CD4-positive, alpha-beta T cell treated with Interleukin-17A for 1 hour (primary cell): ENCODE results near the gene OLIG1.

Source experiments
- DNase-seq: peaks from one replicate; pipeline ENCODE4 v3.0.0-alpha.2; 2020

OLIG1 gene

DNA sequence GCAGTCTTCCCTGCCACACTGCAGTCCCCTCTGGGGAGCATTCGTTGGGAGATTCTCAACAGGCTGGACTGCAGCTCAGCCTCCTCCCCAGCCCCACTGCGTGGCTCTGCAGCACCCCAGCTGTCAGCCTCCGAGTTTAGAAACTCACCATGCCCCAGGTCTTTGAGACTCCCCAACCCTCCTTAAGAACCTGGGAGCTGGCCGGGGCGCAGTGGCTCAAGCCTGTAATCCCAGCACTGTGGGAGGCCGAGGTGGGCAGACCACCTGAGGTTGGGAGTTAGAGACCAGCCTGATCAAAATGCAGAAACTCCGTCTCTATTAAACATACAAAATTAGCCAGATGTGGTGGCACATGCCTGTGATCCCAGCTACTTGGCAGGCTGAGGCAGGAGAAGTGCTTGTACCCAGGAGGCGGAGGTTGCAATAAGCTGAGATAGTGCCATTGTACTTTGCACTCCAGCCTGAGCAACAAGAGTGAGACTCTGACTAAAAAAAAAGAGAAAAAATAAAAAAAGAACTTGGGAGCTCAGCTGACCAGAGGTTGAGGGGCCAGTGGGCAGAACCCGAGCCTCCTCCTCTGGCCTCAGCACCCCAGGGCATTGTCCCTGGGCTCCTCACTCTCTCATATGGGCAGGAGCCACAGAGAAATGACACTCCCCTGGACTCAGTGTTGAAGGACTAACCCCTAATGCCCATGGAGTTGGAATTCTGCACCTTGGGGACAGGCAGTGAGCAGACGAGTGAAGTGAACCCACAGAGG, 38.6 kb upstream of the OLIG1 start:
- no peak for DNase-seq

DNA sequence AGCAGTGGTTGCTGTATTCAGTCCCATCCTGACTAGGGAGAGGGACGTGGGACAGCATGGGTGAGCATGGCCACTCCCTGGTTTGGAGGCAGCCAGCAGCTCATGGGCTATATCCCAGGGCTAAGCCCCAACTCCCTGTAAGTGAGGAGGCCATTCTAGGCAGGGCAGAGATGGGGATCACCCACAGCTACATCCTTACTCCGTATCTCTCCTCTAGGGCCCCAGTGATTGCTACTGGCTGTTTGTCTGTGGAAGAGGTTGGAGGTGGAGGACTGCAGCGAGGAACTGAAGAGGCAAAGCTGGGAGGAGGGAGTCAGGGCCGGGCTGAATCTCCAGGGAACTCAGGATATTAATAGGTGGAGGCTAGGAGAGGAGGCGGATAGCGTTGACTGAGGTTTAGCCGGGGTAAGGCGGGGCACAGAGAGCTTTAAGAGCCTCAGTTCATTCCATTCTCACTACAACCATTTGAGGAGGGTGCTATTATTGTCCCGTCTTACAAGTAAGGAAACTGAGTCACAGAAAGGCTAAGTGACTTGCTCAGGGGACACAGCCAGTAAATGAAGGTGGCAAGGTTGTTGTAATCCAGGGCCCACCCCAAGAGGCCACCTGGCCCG, 37.4 kb upstream of the OLIG1 start:
- no peak for DNase-seq

DNA sequence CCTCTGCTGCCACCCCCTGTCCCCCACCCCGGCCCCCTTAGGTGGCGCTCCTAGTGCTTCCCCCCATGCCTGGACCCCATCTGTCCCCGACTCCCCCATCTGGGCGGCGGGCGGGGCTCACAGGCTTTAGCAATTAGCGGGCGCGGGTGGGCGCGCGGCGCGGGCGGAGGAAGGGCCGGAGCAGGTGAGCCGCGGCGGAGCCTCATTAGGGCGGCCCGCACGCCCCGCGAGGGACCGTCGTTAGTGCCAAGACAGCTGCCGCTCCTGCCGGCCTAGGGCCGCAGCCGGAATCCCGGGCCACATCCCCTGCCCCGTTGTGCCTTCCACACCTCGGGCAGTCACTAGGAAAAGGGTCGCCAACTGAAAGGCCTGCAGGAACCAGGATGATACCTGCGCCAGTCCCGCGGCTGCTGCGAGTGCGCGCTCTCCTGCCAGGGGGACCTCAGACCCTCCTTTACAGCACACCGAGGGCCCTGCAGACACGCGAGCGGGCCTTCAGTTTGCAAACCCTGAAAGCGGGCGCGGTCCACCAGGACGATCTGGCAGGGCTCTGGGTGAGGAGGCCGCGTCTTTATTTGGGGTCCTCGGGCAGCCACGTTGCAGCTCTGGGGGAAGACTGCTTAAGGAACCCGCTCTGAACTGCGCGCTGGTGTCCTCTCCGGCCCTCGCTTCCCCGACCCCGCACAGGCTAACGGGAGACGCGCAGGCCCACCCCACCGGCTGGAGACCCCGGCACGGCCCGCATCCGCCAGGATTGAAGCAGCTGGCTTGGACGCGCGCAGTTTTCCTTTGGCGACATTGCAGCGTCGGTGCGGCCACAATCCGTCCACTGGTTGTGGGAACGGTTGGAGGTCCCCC, 36.6 kb upstream of the OLIG1 start:
- DNase-seq: no peak

DNA sequence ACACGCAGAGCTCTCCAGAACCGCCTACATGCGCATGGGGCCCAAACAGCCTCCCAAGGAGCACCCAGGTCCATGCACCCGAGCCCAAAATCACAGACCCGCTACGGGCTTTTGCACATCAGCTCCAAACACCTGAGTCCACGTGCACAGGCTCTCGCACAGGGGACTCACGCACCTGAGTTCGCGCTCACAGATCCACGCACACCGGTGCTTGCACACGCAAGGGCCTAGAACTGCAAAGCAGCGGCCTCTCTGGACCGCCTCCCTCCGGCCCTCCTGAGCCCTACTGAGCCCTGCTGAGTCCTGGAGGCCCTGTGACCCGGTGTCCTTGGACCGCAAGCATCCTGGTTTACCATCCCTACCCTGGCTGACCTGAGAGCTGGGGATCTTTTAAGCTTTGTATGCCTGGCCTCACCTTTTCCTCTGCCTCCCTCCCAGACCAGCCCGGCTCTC, 36.0 kb upstream of the OLIG1 start:
- DNase-seq: no peak

DNA sequence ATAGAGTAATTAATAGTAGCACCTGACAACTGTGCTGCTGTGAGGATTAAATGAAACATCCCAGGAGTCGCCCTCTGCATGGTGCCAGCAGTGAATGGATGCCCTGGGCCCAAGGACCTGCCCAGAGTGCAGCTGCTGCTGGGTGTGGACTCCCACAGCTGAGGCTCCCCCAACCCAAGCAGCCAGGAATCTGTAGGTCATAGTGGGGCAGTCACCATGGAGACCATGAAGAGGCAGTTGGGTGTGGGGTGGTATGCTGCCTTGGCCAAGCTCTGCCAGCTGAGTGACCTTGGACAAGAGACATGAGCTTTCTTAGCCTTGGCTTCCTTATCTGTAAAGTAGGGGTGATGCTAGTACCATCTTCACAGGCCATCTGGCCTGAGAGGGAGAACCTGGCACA, 34.8 kb upstream of the OLIG1 start:
- no peak for DNase-seq

DNA sequence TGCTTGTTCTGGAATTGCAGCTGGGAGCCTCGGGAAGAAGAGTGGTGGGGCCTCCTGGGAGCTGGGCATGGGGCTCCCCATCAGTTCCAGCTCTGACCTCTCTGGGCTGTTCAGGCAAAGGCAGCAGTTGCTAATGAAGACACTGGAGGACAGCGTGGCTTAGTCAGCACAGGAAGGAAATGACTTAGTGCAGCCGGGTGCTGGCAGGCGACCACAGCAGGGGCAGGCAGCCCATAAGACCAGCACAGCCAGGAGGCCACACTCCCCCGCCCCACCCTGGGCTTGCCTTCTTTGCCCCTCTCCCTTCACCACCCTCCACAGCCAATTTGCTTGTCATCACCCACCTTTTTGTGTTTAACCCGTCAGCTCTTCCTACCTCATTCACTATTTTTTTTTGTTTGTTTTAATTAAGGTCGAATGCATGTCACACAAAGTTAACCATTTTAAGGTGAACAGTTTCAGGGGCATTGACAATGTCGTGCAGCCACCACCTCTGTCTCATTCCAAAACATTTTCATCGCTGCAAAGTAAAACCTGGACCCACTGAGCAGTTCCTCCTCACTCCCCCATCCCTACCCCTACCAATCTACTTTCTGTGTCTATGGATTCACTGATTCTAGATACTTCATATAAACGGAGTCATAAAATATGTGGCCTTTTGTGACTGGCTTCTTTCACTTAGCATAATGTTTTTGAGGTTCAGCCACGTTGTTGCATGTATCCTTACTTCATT, 33.3 kb upstream of the OLIG1 start:
- no peak for DNase-seq

DNA sequence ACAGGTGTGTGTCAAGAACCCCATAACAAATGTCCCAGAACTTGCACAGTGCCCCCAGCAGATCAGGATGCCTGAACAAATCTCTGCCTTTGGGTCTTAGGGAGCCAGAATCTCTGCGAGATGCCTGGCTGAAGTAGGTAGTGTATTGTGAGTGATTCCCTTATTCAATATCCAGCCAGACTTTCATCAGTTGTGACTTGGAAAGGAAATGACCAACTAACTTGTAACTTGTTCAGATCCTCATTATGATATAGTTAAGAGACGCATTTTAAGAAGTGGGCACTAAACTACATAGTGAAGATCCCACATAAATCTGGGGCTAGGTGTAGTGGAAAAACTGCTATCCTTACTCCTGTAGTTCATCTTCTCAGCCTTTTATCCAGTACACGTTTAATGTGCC, 32.4 kb upstream of the OLIG1 start:
- DNase-seq: no peak

DNA sequence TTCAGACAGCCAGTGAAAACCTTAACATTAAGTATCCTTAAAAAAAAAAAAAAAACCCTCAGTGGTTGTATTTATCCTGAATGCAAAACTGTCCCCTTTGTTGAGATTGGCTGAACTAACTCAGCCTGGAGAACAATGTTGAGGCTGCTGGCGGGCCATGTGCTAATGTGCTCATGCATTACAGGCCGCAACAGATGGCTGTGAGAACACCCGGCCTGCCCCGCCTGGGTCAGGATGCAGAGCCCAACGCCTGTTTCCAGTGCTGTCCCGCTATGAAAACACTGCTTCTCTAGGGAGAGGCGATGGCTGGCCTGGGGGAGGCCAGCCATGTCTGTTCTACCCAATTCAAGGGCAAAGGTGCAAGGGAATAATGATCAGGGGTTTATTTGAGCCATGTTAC, 30.4 kb upstream of the OLIG1 start:
- DNase-seq: no peak

DNA sequence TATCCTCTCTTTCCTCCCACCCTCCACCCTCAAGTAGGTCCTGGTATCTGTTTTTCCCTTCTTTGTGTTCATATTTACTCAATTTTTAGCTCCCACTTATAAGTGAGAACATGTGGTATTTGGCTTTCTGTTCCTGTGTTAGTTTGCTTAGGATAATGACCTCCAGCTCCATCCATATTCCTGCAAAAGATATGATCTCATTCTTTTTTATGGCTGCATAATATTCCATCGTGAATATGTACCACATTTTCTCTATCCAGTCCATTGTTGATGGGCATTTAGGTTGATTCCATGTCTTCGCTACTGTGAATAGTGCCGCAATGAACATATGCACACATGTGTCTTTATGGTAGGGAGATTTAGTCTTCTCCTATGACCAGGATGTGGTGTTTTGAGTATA, 29.7 kb upstream of the OLIG1 start:
- DNase-seq: no peak

DNA sequence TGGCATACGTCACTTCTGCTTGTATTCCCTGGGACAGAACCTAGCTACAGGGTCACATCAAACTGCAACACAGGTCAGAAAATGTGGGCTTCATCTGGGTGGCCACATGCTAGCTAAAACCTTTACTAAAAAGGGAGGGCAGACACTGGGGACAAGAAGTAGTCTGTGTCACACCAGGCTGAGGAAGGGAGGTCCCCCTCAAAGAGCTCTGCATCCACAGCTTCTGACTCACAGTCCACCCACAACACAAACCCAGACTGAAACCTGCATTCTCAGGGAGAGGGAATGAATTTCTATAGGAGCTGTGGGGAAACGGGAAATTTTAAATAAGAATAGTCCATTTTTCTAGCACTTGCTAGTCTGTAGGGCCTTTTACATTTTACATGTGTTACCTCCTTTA, 28.0 kb upstream of the OLIG1 start:
- DNase-seq: no peak

DNA sequence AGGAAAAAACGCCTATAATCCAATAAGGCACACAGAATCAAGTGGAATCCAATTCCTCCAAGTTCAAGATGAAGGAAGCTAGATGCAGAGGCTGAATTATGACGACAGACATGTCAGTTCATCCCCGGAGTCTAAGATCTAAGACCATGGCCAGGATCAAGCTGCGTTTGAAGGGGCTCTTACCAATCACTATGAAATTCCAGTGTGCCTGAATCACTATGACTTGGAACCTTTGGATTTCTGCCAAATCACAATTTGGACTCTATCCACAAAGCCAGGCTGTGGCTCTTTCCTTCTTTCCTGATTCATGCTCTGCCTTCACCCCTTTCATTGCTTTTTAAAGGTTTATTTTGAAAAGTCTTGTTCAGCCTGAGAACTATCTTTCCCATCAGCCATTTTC, 27.1 kb upstream of the OLIG1 start:
- DNase-seq: no peak

DNA sequence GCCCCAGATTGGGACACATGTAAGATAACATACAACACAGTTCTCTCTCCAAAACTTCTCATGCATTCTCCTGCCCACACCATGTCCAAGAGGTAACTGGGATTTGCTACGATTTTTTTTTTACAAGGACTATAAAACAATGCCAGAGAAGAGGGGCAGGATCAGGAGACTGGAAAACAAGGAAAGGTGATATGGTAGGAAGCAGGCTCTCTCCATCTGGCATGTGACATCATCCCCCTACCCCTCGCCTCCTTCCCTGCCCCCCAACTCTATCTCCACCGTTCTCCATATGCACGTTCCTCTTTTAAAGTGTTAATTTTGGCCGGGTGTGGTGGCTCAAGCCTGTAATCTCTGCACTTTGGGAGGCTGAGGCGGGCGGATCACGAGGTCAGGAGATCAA, 23.5 kb upstream of the OLIG1 start:
- DNase-seq: no peak

DNA sequence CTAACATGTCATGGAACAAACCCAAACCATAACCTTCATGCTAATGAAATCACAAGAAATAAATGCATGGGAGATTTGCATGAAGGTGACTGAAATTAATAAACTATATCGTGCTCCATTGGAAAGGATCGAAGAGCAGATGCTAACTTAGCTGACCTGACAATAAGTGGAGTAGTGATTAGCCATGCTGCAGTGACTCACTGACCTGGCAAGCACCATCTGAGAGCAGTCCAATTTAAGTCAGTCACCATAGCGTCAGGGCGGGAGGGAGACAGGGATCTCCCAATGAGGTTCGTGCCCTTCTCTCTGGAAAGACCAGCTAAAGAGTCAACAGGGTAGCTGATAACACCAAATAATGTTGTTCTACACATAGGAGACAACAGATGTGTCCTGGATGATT, 22.7 kb upstream of the OLIG1 start:
- no peak for DNase-seq

DNA sequence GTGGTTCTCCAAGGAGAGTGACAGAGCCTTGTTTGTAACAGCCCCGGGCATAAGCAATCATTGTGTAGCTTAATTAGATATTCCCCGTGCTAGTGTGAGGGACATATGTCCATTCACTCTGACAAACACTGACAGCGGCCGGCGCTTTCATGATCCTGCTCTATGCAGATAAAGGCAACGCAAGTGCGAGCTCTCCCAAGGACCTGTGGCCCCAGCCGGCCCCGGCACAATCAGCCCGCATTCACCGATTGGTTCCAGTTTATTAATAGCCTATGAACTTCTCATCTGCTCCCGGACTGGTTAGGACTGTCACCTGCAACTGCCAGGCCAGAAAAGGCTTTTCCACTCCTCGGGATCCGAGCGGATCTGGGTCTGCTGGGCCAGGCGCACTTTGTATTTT, 18.0 kb upstream of the OLIG1 start:
- DNase-seq: no peak

DNA sequence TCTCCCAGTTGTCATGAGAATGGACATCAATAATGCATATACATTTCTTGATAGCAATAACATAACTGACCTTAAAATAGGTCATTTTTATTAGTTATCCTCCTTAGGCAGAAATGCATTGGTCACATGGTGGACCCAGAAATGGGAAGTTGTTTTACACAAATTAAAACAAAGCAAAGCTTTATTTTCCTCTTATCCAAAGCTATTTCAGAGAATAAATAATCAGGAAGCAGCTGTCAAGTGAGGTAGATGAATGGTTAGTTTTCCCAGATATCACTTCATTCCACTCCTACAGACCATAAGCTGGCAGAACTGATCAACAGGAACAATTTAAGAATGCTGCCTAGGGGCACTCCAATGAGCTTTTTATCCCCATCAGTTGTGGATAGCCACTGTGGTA, 16.0 kb upstream of the OLIG1 start:
- DNase-seq: no peak

DNA sequence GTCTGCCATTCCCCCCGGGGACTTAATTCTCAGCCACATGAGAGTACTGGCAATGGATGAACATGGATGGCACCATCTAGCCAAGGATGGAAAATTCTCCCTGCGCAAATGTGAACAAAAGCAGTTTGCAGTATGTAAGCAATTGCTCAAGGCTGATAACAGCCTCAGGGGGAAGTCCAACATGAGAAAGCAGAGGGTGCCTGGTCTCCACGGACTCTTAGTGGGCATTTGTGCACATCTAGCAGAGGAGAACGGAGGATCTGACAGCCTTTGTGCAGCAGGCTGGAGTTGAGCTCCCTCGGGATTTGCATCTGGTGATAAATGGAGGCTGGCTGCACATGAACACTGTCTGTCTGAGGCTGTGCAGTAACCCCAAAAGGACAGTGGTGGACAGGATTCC, 13.9 kb upstream of the OLIG1 start:
- no peak for DNase-seq

DNA sequence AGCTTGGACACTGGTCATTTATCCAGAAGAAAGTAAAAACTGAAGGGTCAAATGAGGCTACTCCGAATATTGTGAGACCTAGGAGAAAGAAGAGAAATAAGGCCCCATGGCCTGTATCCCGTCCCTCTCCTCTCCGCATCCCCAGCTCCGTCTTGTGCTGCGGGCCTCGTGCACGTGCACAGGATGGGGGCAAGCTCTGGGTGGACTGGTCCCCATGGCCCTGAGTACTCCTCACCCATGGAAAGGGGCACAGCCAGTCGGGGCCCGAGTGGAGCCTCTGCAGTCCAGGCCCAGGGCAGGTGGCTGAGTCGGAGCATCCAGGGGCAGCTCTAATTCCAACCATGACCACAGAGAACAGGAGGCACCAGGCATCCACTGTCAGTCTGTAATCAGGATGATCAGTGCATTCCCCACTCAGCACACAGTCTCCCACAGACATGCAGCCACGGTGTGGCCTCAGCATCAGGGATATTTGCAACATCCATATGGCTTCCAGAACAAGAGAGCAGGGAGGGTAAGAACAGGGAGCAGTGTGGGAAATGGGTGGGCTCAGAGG, 12.5 kb upstream of the OLIG1 start:
- DNase-seq: no peak

DNA sequence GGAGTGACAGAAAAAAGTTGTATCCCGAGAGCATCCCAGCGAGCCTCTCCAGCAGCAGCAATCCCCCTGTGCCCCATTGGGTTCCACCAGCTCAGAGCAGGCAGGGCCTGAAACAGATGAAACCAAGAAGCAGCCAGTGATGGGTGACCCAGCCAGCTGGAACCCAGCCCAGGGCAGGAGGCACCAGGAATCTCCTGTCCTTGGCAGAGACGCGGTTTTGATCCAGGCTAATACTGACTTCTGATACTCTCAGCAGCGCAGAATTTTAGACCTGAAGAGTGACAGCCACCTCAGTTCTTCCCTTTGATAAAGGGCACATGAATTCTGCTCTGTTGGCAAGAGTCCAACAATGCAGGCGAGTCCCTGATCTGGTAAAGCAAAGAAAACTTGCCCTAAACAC, 11.4 kb upstream of the OLIG1 start:
- DNase-seq: no peak

DNA sequence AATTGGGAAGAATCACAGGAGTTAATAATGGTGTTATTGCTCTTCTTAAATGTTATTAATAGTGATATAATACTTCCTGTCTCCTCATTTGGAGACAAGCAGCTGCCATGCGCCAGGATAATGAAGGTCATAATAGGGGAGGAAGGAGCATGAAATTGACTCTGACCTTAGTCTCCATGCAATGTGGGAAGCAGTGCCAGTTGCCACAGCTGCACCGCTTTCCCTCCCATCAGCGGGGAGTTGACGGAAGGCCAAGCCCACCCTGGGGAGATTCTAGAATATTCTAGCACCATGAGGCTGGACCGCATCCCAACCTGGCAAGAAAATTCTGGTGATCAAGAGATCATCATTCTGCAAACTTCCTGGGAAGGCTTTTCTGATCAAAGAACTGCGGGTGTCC, 11.0 kb upstream of the OLIG1 start:
- no peak for DNase-seq

DNA sequence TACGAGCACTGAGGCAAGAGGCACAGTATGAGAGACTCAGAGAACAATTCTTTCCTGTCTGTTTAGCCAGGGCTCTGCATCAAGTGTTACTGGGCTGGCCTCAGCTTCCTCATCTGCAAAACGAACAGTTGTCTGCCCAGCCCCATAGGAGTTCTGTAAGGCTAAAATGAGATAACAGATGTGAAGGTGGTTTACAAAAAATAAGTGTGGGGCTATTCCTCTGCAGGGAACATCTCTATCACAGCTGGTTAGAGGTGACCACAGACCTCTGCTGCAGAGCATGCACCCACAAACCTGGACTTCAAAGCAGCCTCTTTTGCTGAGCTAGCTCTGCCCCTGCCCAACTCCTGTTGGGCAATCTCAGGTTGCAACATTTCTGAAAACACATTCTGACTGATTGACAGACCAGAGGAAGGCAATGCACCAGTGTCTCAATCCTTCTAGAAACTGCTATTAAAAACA, 10.5 kb upstream of the OLIG1 start:
- DNase-seq: peak; percentile 34

DNA sequence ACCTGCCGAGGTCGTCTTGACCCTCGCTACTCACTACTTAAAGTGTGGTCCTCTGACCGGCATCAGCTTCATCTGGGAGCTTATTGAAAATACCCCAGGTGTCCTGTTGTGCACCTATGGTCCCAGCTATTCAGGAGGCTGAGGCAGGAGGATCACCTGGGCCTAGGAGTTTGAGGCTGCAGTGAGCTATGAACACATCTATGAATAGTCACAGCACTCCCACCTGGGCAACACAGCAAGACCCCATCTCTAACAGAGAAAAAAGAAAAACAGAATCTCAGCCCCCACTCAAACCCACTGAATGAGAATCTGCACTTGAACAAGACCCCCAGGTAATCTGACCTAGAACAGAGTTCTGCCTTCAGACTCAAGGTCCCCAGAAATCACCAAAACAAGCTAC, 8.7 kb upstream of the OLIG1 start:
- no peak for DNase-seq

DNA sequence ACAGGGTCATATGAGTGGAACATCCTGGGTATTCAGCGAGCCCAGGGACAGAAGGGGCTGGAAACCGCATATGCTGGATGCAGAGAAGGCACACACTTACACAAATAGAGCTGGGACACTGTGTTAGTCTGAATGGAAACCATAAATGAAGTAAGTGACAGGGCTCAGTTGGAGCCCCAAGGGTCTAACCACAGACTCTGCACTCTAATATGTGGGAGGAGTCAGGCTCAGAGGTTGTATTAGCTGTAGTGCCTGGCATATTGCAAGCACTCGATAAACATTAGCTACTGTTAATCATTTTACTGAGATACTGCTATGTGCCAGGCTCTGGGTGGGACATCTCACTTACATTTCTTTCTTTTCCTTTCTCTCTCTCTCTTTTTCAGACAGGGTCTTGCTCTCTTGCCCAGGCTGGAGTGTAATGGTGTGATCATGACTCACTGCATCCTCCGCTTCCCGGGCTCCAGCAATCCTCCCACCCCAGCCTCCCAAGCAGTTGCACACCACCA, 6.5 kb upstream of the OLIG1 start:
- DNase-seq: no peak
